SKM-1 treated with dmso at 0.1 percent for 144 hours (cell line): Measurements from ENCODE around the gene SCUBE1.

Experiments
- DNase-seq: peaks from one replicate; lab custom pipeline; 2025; ENCODE audit not compliant: unreplicated experiment; lab: John Stamatoyannopoulos, UW

Gene SCUBE1

DNA sequence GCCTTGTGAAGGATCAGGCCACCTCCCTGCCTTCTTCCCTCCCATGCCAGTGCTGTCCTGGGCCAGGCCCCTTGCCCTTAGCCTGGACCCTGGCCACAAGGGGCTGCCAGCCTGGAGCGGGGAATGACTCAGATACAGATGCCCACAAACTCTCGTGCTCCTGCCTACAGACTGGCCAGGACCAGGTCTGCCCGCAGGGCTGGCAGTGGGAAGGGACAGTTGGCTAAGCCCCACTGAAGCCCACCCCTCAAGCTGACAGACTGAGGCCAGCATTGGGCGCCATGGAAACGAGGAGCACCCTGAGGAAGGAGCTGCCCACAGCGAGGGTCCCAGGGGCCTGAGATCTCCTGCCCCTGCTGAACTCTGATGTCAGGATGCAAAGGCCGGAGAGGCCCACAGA, 14.1 kb downstream of the SCUBE1 start:
- no peak for DNase-seq

DNA sequence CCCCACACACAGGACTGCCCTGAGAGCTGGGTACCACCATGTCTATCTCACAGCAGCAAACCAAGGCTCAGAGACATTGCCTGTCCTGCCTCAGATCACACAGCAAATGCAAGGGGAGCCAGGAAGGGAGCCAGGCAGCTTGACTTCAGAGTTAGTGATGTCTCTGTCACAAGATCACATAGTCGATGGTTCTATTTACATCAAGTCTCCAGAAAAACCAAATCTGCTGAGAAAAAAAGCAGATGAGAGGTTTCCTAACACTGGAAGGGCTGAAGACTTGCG, 16.1 kb downstream of the SCUBE1 start:
- no peak for DNase-seq

DNA sequence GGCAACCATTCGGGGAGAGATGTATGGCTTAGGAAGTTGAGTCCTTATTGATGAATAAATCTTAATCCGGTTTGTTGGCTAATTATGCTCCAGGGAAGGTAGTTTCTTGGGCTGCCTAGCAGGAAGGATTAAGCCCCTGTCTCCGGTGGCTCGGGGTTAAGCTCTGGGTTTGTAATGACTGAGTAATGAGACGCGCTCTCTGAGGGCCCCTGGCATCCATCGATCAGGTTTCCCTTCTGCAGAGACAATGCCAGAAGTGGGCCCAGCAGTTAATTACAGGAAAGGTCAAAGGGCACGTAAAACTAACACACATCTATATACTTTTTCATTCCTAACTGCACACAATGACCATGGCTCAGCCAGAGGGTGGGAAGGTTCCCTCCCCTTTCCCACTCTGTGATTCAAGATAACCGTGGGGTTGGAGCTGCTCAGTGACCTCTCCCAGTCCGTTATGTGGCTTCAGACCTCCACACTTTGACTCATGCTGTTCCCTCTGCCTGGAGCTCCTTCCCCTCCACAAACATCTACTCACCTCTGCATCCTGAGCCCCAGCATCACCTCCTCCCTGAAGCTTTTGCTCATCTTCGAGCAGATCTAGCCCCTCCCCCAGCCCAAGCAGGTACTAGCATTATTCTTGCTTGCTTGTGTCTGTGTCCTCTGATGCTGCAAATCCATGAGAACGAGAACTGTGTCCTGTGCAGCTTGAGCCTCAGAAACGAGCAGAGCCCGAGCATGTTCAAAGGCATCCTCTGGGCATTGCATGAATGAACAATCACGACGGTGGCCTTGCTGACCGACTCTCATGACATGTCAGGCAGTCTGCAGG, 16.6 kb downstream of the SCUBE1 start:
- DNase-seq: no peak

DNA sequence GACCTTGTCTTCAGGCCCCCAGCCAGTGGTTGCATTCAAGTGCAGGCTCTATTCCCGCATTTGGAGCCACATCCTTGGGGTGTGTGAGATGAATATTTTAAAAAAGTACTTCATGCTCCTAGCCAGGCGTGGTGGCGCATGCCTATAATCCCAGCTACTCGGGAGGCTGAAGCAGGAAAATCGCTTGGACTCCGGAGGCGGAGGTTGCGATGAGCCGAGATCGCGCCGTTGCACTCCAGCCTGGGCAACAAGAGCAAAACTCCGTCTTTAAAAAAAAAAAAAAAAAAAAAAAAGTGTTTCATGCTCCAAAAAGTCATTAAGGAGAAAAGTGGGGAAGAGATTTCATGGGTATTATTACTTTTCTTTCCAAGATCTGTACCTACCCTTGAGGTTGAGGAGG, 18.0 kb downstream of the SCUBE1 start:
- DNase-seq: no peak

GRCh38 chr22:43320943-43321900, 21.9 kb downstream of the SCUBE1 start:
- no peak for DNase-seq

GRCh38 chr22:43319661-43320486, 23.3 kb downstream of the SCUBE1 start:
- DNase-seq: no peak

DNA sequence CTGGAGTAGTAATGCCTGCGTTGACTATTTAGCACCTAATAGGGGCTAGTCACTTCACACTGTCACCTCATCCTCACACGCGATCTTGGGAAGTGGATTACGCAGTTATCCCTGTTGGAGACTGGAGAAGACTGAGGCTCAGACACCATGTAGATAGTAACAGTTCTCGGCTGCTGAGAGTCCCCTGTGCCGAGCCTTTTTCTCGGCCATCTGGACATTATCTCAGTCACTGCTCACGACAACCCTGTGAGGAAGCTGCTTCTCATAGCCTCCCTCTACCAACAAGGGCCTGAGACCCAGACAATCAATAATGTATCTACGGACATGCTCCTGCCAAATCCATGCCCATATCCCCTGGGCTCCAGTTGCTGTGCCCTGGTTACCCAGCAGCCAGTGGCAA, 25.9 kb downstream of the SCUBE1 start:
- no peak for DNase-seq

DNA sequence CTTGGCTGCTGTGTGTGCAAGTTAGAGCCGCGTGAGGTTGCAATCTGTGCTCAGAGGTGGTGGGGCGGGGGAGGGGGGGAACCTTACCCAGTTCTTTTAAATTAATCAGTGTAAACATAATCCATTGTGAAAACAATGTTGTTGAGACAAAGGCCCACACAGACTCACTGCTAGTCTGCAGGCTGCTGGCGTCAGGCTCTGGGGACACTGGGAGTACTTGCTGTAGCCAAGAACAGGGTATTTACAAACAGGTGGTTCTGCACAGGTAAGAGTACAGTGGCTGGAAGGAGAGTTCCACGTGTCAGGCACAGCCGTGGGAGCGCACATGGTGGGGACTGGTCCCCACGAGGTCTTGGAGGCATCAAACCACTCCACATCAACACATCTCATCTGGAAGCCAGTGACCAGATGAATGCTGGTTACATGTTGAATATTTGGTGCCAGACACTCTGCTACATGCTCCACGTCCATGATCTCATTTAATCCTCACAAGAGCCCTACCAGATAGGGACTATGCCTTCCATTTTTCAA, 27.4 kb downstream of the SCUBE1 start:
- DNase-seq: no peak

DNA sequence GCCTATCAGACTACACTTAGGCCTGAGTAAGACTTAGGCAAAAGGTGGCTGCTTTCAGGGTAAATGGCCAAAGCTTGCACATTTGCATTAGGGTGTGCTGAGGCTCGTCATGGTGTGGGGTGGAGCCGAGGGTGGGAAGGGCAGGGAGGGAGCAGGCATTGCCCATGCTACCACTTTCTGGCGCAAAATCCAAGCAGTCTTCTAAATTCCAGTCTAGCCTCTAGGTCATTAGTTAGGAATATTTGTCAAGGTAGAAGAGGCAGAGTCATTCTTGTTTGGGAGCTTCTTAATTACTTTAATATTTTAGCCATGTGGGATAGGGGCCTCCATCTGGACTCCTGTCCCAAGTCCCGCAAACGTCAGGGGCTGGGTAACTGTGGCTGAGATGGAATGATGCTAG, 28.6 kb downstream of the SCUBE1 start:
- no peak for DNase-seq

DNA sequence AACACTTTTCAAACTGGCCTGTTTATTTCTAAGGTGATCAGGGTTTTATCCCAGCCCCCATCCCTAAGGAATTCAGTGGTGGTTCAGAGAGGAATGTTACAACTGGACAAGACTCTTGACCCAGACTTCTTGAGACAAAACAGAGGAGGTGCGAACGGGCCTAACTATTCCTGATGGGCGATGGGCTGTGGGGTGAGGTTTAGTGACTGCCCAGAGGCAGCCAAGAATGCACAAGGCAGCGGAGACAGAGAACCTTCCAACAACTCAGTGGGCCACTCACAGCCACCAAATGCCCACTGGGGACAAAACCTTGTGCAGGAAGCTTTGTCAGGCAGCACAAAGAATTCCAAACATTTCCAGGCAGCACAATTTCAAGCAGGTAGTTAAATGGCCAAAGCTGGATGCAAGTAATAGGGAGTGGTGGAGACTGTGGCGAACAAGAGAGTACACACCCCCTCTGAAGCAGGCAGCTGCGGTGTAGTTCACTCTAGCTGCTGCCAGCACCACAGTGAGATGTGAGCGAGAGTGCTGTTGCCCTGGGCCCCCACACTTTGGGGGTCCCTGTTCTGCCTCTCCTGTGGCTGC, 29.2 kb downstream of the SCUBE1 start:
- no peak for DNase-seq

GRCh38 chr22:43313244-43313889, 29.8 kb downstream of the SCUBE1 start:
- DNase-seq: no peak

DNA sequence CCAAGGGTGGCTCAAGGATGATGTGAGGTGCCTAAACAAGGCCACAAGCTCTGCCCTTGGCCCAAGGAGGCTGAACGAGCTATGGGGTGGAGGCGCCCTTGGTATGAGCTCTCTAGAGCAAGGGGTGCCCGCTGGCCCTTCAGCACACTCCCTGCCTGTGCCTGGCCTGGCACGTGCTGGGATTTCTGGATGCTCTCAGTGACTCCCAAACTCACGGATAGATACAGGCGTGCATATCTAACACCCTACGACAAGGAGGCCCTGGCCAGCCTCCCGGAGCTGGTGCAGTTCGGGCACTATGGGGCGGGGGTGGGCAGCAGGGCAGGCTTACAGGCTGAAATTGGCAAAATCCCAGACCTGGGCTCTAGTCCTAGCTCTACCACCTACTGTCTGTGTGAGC, 30.6 kb downstream of the SCUBE1 start:
- no peak for DNase-seq

- DNase-seq: no peak
Observed at GRCh38 chr22:43310798-43311197, 32.4 kb downstream of the SCUBE1 start.

DNA sequence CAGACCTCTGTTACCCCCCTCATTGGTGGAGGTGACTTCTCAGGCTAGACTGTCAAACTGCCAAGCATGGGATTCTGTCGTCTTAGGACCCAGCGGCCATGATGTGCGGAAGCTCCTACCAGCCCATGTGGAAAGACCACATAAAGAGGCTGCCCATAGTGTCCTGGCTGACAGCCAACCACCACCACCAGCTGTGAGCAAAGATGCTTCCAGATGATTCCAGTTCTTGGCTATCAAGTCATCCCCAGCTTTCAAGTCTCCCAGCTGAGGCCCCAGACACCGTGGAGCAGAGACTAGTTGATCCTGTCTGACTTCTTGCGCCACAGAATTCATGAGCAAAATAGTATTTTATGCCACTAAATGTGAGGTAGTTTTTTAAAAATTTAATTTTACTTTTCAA, 32.9 kb downstream of the SCUBE1 start:
- no peak for DNase-seq

GRCh38 chr22:43308836-43309235, 34.3 kb downstream of the SCUBE1 start:
- no peak for DNase-seq

- no peak for DNase-seq
Observed at GRCh38 chr22:43308060-43308830, 34.9 kb downstream of the SCUBE1 start.

DNA sequence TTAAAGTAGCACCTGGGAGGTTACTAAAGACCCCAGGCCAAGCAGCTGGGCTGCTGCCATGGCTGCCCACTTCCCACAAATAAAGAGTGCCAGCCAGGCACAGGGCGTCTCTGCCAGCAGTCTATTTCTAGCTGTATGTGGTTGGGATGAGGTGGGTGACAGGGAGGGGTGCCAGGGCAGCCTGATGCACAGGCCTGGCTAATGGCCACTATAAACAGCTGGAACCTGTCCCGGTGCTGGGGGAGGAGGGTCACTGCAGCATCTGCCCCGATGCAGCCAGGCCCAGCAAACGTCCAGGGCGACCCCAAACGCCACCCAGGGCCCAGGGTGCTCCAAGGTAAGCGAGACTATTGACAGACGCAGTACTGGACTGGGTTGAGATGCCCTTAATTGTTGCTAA, 37.4 kb downstream of the SCUBE1 start:
- DNase-seq: no peak

DNA sequence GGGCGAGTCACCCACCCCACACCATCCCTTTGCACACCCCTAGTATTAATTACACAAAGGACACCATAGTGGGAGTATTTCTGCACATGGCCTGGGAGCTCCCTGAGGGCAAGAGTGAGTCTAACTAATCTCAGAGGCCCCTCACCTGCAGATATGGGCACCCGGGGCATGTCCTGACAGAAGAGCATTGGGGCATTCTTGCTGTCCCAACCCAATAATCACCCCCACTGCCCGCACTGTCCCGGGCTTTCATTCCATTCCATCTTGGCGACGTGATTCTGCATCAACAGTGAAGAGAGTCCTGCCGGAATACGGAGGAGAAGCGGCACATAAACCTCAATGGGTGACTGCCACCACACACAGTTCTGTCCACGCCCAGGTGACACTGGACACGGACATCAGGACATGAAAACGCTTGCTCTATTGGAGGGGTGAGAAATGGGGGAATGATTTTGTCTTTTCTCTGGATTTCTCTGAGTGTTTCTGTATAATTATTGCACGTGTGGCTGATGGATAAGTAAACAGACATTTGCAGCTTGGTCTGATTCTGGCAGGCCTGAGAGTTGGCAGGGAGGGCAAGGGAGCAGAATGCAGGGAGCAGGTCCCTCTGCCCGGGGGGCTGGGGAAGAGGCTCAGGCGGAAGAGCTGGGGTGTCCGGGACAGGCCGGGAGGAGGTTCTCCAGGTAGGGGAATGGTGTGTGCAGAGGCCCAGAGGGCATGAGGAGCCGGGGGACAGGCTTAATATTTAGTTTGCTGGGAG, 38.2 kb downstream of the SCUBE1 start:
- DNase-seq: no peak

DNA sequence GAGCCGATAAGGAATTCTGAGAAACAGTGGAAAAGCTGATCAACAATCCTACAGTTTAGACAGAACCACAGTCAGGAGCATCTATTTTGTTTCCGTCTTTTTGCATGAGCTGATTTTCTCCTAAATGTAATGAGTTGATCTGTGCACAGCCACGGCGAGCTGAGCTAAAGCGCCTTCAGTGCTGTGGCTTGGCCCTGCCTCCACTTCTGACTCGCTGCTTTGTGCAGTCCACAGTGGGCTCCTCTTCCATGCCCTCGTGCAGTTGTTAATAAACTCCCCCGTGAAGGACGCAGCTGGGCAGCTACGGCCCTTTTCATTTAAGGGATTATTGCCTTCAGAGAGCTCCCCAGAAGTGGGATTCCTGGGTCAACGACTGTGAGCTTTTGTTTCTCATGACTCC, 39.4 kb downstream of the SCUBE1 start:
- no peak for DNase-seq
